Mesothelial cell of epicardium (in vitro differentiated cells): ENCODE measurements around the gene NBR1. TPM values are rescaled to one million over a fixed set of nuclear protein-coding genes. Genes with fewer than 3 reads are reported as not detected.
"Not testable (repeated sequence)": the region's sequence is repeated elsewhere in the genome, so short reads cannot be mapped to it uniquely, and the experiment has no call there.

Experiments used
- DNase-seq, 2 experiments: peaks; one replicate each; pipeline ENCODE4 v3.0.0; 2021; ENCODE audit warnings: low spot score in 2 of 2; ENCODE audit not compliant: unreplicated experiment in 2 of 2
- H3K27ac Mint-ChIP-seq: 2 replicates; pipeline ENCODE4 v1.8.0; 2021; ENCODE audit warnings: mixed read lengths
- H3K27me3 Mint-ChIP-seq: 2 replicates; pipeline ENCODE4 v1.8.0; 2021; ENCODE audit warnings: low read depth, mixed read lengths
- H3K36me3 Mint-ChIP-seq: 2 replicates; pipeline ENCODE4 v1.8.0; 2021; ENCODE audit warnings: mixed read lengths
- H3K4me1 Mint-ChIP-seq: 2 replicates; pipeline ENCODE4 v1.8.0; 2021; ENCODE audit warnings: mixed read lengths
- H3K4me3 Mint-ChIP-seq: 2 replicates; pipeline ENCODE4 v1.8.0; 2021; ENCODE audit warnings: mild to moderate bottlenecking, moderate library complexity, mixed read lengths
- H3K9me3 Mint-ChIP-seq: 2 replicates; pipeline ENCODE4 v1.8.0; 2021; ENCODE audit warnings: mixed read lengths
- total RNA-seq: library from RNA; stranded (reverse); gene quantifications from 3 replicates; pipeline ENCODE4 v1.2.1, GENCODE V29; 2021
- TF ChIP-seq, protein P1 (sequence below): fragments of 200-600 bp; sonication (generic); IDR thresholded peaks from one replicate; pipeline ENCODE4 v1.5.0; 2021; ENCODE audit warnings: antibody characterized with exemption; ENCODE audit not compliant: unreplicated experiment

Gene NBR1
- total RNA-seq, 1 donor from 2014 or later = 63.3 TPM

DNA sequence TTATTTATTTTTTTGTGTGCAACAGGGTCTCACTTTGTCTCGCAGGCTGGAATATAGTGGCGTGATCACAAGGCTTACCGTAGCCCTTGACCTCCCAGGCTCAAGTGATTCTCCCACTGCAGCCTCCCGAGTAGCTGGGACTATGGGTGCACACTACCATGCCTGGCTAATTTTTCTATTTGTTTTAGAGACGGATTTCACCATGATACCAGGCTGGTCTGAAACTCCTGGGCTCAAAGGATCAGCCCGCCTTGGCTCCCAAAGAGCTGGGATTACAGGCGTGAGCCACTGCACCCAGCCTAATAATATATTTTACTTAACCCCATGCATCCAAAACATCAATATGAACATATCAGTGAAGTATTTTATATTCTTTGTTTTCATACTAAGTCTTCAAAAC is 55.4 kb downstream of the NBR1 start:
- no peak overlapping the region for H3K27ac Mint-ChIP-seq
- TF ChIP-seq, protein P1, sequence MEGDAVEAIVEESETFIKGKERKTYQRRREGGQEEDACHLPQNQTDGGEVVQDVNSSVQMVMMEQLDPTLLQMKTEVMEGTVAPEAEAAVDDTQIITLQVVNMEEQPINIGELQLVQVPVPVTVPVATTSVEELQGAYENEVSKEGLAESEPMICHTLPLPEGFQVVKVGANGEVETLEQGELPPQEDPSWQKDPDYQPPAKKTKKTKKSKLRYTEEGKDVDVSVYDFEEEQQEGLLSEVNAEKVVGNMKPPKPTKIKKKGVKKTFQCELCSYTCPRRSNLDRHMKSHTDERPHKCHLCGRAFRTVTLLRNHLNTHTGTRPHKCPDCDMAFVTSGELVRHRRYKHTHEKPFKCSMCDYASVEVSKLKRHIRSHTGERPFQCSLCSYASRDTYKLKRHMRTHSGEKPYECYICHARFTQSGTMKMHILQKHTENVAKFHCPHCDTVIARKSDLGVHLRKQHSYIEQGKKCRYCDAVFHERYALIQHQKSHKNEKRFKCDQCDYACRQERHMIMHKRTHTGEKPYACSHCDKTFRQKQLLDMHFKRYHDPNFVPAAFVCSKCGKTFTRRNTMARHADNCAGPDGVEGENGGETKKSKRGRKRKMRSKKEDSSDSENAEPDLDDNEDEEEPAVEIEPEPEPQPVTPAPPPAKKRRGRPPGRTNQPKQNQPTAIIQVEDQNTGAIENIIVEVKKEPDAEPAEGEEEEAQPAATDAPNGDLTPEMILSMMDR = no peak
- no peaks in the 10 kb centered on the region for H3K9me3 Mint-ChIP-seq
- no peak for DNase-seq
- no peak overlapping the region for H3K4me3 Mint-ChIP-seq
- no peaks in the 10 kb centered on the region for H3K4me1 Mint-ChIP-seq
- no peaks in the 10 kb centered on the region for H3K36me3 Mint-ChIP-seq
- no peaks in the 10 kb centered on the region for H3K27me3 Mint-ChIP-seq

DNA sequence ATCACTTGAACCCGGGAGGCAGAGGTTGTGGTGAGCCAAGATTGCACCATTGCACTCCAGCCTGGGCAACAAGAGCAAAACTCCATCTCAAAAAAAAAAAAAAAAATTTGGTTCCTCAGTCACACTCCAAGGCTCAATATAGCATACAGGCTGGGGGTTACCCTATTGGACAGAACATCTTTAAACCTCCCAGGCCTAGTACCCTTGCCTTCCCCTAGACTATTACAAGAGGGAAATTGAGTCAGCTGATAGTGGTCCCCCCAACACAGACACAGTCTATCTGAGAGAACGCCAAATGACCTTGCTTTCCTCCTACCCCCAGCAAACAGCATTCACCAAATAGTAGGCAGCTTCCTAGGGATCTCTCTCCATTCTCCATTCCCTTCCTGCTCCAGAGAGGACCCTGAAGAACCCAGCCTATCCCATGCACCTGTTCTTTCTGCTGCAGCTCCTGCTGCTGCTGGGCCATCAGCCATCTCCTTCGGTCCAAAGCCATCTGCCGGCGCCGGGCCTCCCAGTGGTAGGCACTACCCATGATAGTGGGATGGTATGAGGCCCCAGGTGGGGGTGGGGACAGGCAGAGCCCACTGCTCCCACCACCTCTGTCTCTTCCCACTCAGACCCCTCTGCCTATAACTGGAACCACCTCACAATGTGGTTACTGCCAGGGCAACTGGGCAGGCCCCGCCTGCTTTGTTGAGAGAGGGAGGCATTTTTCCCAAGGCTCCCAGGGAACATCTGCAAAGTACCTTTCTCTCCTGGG is 57.2 kb downstream of the NBR1 start, which contains the start of gene CCDC200:
TSS of gene CCDC200 (minus strand) at position 604 of the 763 bp plus-strand sequence. CDS start at position 535, 69 bp downstream.
- not testable (repeated sequence) for H3K27ac Mint-ChIP-seq, H3K9me3 Mint-ChIP-seq, H3K27me3 Mint-ChIP-seq, H3K4me3 Mint-ChIP-seq, DNase-seq, H3K4me1 Mint-ChIP-seq, H3K36me3 Mint-ChIP-seq

DNA sequence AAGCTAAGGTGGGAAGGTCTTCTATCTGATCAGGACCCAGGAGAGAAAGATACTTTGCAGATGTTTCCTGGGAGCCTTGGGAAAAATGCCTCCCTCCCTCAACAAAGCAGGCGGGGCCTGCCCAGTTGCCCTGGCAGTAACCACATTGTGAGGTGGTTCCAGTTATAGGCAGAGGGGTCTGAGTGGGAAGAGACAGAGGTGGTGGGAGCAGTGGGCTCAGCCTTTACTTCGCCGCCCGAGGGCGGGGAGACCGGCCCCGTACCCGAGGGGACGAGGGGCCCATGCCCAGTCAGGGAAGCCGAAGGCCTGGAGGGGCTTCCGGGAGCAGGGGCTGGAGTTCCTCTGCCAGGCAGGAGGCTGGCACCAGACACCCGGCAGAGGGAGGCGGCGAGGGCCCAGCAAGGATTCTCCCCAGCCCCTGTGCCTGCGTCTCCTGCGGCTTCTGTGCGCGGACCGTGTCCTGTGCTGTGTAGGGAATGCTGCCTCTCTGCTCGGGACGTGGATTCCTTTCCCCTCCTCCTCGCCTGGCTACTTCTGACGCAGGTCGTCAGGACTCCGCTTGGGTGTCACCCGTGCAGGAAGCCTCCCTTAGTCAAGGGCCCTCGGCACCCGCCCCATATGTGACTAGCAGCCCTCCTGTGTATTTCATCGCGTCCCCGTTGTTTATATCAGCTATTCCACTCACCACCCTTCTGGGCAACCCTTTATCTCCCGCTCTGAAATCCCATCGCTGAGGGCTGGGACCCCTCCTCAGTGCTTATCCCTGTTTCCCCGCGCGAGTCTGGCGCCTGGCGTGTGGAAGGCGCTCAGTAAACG is 60.4 kb downstream of the NBR1 start:
- H3K27ac Mint-ChIP-seq, H3K9me3 Mint-ChIP-seq, DNase-seq: not testable (repeated sequence)

DNA sequence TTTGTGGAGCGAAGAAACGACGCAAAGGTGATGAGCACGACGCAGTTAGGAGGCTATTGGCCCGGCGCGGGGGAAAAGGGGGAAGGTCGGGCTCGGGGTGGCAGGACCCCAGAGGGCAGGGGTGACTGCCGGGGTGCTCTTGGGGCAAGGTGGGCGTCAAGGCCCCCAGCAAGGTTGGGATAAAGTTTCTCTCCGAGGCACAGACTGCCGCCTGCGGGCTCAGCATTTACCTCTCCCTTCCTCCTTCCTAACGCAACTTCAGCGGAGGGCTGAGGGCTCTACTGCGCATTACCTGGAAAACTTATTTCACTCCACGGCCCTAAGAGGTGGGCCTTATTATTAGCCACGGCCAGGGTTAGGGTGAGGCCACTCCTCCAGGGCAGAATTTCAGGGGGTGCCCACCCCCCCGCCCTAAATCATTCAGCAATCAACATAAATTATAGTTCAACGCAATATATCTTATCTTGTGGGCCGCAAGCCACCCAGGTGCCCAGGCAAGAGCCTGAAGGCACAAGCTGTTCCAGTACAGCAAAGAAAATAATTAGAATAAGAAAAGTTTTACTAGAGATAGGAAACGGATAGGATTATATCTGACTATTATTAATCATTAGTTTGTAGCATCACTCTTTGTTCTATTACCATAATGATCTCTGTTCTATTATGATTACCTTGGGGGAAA is 61.1 kb downstream of the NBR1 start:
- not testable (repeated sequence) for H3K36me3 Mint-ChIP-seq, H3K27me3 Mint-ChIP-seq, H3K4me3 Mint-ChIP-seq, H3K4me1 Mint-ChIP-seq, H3K27ac Mint-ChIP-seq, H3K9me3 Mint-ChIP-seq
- DNase-seq = peak; percentile 65 to 79

More for the DNA sequence above, 60.4 kb downstream of the NBR1 start:
- not testable (repeated sequence) for H3K4me1 Mint-ChIP-seq, H3K27me3 Mint-ChIP-seq, H3K36me3 Mint-ChIP-seq, H3K4me3 Mint-ChIP-seq

DNA sequence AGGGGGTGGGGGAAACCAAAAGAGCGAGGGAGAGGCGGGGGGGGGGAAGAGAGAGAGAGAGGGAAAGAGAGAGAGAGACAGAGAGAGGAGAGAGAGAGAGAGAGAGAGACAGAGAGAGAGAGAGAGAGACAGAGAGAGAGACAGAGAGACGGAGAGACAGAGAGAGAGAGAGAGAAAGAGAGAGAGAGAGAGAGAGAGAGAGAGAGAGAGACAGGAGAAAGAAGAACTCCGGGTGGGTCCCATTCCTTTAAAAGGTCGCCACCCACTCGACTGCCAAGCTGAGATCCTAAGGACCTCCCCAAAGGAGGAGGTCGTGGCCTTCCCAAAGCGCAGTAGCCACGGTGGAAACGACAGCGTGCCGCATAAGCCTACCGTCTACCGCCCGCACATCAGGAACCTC is 62.2 kb downstream of the NBR1 start:
- H3K9me3 Mint-ChIP-seq, H3K27ac Mint-ChIP-seq, H3K4me3 Mint-ChIP-seq, H3K27me3 Mint-ChIP-seq, H3K36me3 Mint-ChIP-seq, H3K4me1 Mint-ChIP-seq, DNase-seq: not testable (repeated sequence)

DNA sequence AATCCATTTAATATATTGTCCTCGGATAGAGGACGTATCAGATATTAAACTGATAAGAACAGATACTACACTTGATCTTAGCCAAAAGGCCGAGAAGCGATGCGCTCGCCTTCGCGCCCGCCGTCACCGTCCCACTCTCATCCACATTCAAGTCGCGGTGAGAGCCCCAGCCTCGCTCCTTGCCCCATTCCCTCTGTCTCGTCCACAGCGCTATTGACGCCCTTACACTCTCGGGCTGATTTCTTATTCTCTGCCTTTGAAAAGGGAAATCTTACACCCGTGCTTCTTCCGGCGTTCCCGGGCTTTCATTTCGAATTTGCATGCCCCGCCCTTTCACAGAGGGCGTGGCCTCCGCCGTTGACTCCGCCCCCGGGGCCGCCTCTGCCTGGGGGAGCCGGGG is 62.9 kb downstream of the NBR1 start, which contains the start of gene RNU2-1:
TSS of gene RNU2-1 (minus strand) at position 101 of the 400 bp plus-strand sequence.
- not testable (repeated sequence) for H3K27me3 Mint-ChIP-seq, H3K4me1 Mint-ChIP-seq, H3K27ac Mint-ChIP-seq, H3K4me3 Mint-ChIP-seq, H3K9me3 Mint-ChIP-seq, H3K36me3 Mint-ChIP-seq, DNase-seq

DNA sequence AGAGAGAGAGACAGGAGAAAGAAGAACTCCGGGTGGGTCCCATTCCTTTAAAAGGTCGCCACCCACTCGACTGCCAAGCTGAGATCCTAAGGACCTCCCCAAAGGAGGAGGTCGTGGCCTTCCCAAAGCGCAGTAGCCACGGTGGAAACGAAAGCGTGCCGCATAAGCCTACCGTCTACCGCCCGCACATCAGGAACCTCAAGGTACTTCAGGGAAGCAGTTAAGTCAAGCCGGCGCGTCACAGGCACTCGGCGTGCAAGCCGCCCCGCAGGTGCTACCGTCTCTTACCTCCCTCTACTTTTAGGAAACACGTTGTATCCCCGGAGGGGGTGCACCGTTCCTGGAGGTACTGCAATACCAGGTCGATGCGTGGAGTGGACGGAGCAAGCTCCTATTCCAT is 68.6 kb downstream of the NBR1 start:
- not testable (repeated sequence) for H3K4me3 Mint-ChIP-seq, H3K27me3 Mint-ChIP-seq, H3K9me3 Mint-ChIP-seq, H3K27ac Mint-ChIP-seq, DNase-seq, H3K4me1 Mint-ChIP-seq, H3K36me3 Mint-ChIP-seq

DNA sequence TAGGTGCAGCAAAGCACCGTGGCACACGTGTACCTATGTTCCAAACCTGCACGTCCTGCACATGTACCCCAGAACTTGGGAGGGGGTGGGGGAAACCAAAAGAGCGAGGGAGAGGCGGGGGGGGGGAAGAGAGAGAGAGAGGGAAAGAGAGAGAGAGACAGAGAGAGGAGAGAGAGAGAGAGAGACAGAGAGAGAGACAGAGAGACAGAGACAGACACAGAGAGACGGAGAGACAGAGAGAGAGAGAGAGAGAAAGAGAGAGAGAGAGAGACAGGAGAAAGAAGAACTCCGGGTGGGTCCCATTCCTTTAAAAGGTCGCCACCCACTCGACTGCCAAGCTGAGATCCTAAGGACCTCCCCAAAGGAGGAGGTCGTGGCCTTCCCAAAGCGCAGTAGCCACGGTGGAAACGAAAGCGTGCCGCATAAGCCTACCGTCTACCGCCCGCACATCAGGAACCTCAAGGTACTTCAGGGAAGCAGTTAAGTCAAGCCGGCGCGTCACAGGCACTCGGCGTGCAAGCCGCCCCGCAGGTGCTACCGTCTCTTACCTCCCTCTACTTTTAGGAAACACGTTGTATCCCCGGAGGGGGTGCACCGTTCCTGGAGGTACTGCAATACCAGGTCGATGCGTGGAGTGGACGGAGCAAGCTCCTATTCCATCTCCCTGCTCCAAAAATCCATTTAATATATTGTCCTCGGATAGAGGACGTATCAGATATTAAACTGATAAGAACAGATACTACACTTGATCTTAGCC is 69.8 kb downstream of the NBR1 start:
- not testable (repeated sequence) for H3K4me3 Mint-ChIP-seq, H3K27me3 Mint-ChIP-seq, H3K4me1 Mint-ChIP-seq, H3K36me3 Mint-ChIP-seq, H3K9me3 Mint-ChIP-seq, H3K27ac Mint-ChIP-seq, DNase-seq

DNA sequence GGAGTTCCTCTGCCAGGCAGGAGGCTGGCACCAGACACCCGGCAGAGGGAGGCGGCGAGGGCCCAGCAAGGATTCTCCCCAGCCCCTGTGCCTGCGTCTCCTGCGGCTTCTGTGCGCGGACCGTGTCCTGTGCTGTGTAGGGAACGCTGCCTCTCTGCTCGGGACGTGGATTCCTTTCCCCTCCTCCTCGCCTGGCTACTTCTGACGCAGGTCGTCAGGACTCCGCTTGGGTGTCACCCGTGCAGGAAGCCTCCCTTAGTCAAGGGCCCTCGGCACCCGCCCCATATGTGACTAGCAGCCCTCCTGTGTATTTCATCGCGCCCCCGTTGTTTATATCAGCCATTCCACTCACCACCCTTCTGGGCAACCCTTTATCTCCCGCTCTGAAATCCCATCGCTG is 75.4 kb downstream of the NBR1 start:
- H3K9me3 Mint-ChIP-seq, H3K36me3 Mint-ChIP-seq: not testable (repeated sequence)
- DNase-seq = peak in 1 of 2 experiments; percentile 81

More for the DNA sequence above, 75.4 kb downstream of the NBR1 start:
- not testable (repeated sequence) for H3K27me3 Mint-ChIP-seq, H3K4me1 Mint-ChIP-seq, H3K4me3 Mint-ChIP-seq, H3K27ac Mint-ChIP-seq

Other genes with a start within 250 kb of the NBR1 start
- 58.6 to 66.0 TPM (median 59.1 TPM) in 3 replicates for gene AARSD1, start 206.8 kb upstream of the NBR1 start, total RNA-seq
- gene PTGES3L, start 191.1 kb upstream of the NBR1 start, total RNA-seq = 1.5 to 2.0 TPM (median 1.6 TPM) in 3 replicates
- gene RUNDC1, start 190.6 kb upstream of the NBR1 start, total RNA-seq = 13.1 to 13.9 TPM (median 13.2 TPM) in 3 replicates
- gene RPL27, start 172.8 kb upstream of the NBR1 start, total RNA-seq = 1,019 to 1,067 TPM (median 1,060 TPM) in 3 replicates
- gene IFI35, start 164.4 kb upstream of the NBR1 start, total RNA-seq = 5.6 to 6.3 TPM (median 5.9 TPM) in 3 replicates
- 211 to 222 TPM (median 211 TPM) in 3 replicates for gene VAT1, start 148.8 kb upstream of the NBR1 start, total RNA-seq
- 7.6 to 8.7 TPM (median 8.7 TPM) in 3 replicates for gene RND2, start 146.0 kb upstream of the NBR1 start, total RNA-seq
- gene BRCA1, start 45.9 kb upstream of the NBR1 start, total RNA-seq = 12.5 to 15.5 TPM (median 12.6 TPM) in 3 replicates
- 12.6 to 14.1 TPM (median 13.3 TPM) in 3 replicates for gene TMEM106A, start 40.7 kb downstream of the NBR1 start, total RNA-seq
- not detected in 3 replicates for gene CCDC200, start 57.4 kb downstream of the NBR1 start, total RNA-seq
- gene RNU2-1, start 62.8 kb downstream of the NBR1 start, total RNA-seq = 5,898 to 7,362 TPM (median 7,002 TPM) in 3 replicates
- gene ARL4D, start 227.8 kb downstream of the NBR1 start, total RNA-seq = 7.9 to 8.6 TPM (median 8.1 TPM) in 3 replicates